Activated T-cell treated with anti-CD3 and anti-CD28 coated beads, Interleukin-2, amount 50 U/mL, for 4 hours (primary cell): Measurements from ENCODE around the gene ZNF892. TPM values are rescaled to one million over a fixed set of nuclear protein-coding genes. Genes with fewer than 3 reads are reported as not detected.
"Not testable (repeated sequence)": the region's sequence is repeated elsewhere in the genome, so short reads cannot be mapped to it uniquely, and the experiment has no call there.

Source experiments
- ATAC-seq, 2 donors: fragments of 200-7000 bp; cut with Tn5 transposase; one replicate each; pipeline ENCODE4 v1.10.0; 2021
- DNase-seq: peaks from one replicate; pipeline ENCODE4 v3.0.0-alpha.2; 2020
- H3K27me3 Mint-ChIP-seq: one replicate; pipeline ENCODE4 v1.8.0; 2021; ENCODE audit warnings: low read depth, mixed read lengths
- H3K36me3 Mint-ChIP-seq: one replicate; pipeline ENCODE4 v1.8.0; 2022; ENCODE audit warnings: mixed read lengths; ENCODE audit not compliant: insufficient read depth
- H3K4me1 Mint-ChIP-seq: one replicate; pipeline ENCODE4 v1.8.0; 2021; ENCODE audit warnings: low read depth, mixed read lengths
- H3K4me3 Mint-ChIP-seq: one replicate; pipeline ENCODE4 v1.8.0; 2021; ENCODE audit warnings: mild to moderate bottlenecking, moderate library complexity, mixed read lengths
- H3K9me3 Mint-ChIP-seq: one replicate; pipeline ENCODE4 v1.8.0; 2021; ENCODE audit warnings: mixed read lengths
- total RNA-seq, 3 donors: library from RNA; stranded (reverse); gene quantifications; one replicate each; pipeline ENCODE4 v1.2.1, GENCODE V29; 2021

Gene ZNF892
- total RNA-seq, 3 donors from 2014 or later = 2.6 to 3.2 (median 2.9) TPM

DNA sequence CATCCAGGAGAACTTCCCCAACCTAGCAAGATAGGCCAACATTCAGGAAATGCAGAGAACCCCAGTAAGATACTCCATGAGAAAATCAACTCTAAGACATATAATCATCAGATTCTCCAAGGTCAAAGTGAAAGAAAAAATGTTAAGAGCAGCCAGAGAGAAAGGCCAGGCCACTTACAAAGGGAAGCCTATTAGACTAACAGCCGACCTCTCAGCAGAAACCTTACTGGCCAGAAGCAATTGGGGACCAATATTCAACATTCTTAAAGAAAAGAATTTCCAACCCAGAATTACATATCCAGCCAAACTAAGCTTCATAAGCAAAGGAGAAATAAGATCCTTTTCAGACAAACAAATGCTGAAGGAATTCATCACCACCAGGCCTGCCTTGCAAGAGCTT, 34.8 kb downstream of the ZNF892 start:
- not testable (repeated sequence) for ATAC-seq, H3K27me3 Mint-ChIP-seq, H3K36me3 Mint-ChIP-seq, H3K4me3 Mint-ChIP-seq, H3K4me1 Mint-ChIP-seq, DNase-seq
- peaks cover 54% of the 10 kb centered on the region for H3K9me3 Mint-ChIP-seq

Other genes starting within 250 kb of the ZNF892 start
- 1 to 10 TPM; 5.6 to 6.1 (median 6.1) TPM for gene MAL, start 181.8 kb upstream of the ZNF892 start, total RNA-seq
- 10 to 100 TPM; 67.4 to 71.8 (median 70.2) TPM for gene MRPS5, start 85.7 kb upstream of the ZNF892 start, total RNA-seq
- gene ZNF514, start 47.7 kb upstream of the ZNF892 start, total RNA-seq = 1 to 10 TPM; 4.9 to 6.7 (median 5.7) TPM
- gene ZNF2, start 41.7 kb upstream of the ZNF892 start, total RNA-seq = 1 to 10 TPM; 2.0 to 3.2 (median 2.1) TPM
- under 1 TPM; 0.53 to 0.66 (median 0.63) TPM for gene PROM2, start 66.9 kb downstream of the ZNF892 start, total RNA-seq
- gene KCNIP3, start 89.8 kb downstream of the ZNF892 start, total RNA-seq = not detected
- 10 to 100 TPM; 13.9 to 15.8 (median 15.3) TPM for gene FAHD2A, start 195.2 kb downstream of the ZNF892 start, total RNA-seq